Measurements from ENCODE around the gene SEMA7A. TPM values are rescaled to one million over a fixed set of nuclear protein-coding genes. Genes with fewer than 3 reads are reported as not detected.

Gene SEMA7A
- total RNA-seq, 1 experiment from 2014 or later = 0.45 TPM

DNA sequence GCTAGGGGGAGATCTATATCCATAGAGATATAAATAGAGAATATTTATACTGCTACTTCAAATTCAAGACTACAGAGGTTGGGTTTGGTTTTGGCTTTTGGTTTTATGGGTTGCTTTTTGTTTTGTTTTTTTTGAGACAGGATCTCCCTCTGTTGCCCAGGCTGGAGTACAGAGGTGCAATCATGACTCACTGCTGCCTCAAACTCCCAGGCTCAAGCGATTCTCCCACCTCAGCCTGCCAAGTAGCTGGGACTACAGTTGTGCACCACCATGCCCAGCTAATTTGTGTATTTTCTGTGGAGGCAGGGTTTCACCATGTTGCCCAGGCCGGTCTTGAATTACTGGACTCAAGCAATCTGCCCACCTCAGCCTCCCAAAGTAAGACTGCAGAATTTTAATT is 31.1 kb upstream of the SEMA7A start:
- no peak overlapping the region for H3K27ac ChIP-seq (ENCODE audit: low read depth, low read length, poor library complexity, severe bottlenecking)
- no TSS peak for BruUV-seq (replicated peaks)
- ChIA-PET CTCF (no interaction called here), POLR2A (ENCODE audit: low non-redundant PET) (no interaction called here)
- intact Hi-C loops (cut with micrococcal nuclease; ENCODE audit: unreplicated experiment) = no loop called here
- no peaks in the 10 kb centered on the region for H3K9me3 ChIP-seq (ENCODE audit: low read depth, low read length, poor library complexity, severe bottlenecking)
- TF ChIP-seq, protein P1, sequence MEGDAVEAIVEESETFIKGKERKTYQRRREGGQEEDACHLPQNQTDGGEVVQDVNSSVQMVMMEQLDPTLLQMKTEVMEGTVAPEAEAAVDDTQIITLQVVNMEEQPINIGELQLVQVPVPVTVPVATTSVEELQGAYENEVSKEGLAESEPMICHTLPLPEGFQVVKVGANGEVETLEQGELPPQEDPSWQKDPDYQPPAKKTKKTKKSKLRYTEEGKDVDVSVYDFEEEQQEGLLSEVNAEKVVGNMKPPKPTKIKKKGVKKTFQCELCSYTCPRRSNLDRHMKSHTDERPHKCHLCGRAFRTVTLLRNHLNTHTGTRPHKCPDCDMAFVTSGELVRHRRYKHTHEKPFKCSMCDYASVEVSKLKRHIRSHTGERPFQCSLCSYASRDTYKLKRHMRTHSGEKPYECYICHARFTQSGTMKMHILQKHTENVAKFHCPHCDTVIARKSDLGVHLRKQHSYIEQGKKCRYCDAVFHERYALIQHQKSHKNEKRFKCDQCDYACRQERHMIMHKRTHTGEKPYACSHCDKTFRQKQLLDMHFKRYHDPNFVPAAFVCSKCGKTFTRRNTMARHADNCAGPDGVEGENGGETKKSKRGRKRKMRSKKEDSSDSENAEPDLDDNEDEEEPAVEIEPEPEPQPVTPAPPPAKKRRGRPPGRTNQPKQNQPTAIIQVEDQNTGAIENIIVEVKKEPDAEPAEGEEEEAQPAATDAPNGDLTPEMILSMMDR (conservative IDR thresholded peaks at IDR 0.05; ENCODE audit: low read depth, low read length) = no peak
- no peak for TF ChIP-seq EZH2 (IDR thresholded peaks at IDR 0.05; ENCODE audit: borderline replicate concordance, low read depth, low read length, poor library complexity, severe bottlenecking)
- no peaks in the 10 kb centered on the region for H3K27me3 ChIP-seq (replicated peaks; ENCODE audit: insufficient read depth, low read depth, low read length, poor library complexity)
- peaks cover 6% of the 10 kb centered on the region for H3K36me3 ChIP-seq (ENCODE audit: insufficient read depth, low read length, poor library complexity, severe bottlenecking)
- DNase-seq (ENCODE audit: low spot score) = no peak
- no peaks in the 10 kb centered on the region for H3K4me1 ChIP-seq (ENCODE audit: insufficient read depth, low read length, poor library complexity, severe bottlenecking)
- no peak overlapping the region for H3K4me3 ChIP-seq (ENCODE audit: low read depth, low read length, poor library complexity, severe bottlenecking)

DNA sequence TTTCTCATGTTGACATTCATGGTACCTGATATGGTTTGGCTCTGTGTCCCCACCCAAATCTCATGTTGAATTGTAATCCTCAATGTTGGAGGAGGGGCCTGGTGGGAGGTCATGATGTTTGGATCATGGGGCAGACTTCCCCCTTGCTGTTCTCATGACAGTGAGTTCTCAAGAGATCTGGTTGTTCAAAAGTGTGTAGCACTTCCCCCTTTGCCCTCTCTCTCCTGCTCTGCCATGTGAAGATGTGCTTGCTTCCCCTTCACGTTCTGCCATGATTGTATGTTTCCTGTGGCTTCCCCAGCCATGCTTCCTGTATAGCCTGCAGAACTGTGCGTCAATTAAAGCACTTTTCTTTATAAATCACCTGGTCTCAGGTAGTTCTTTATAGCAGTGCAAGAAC is 30.5 kb upstream of the SEMA7A start:
- no peak for DNase-seq (ENCODE audit: low spot score)
- TF ChIP-seq EZH2 (IDR thresholded peaks at IDR 0.05; ENCODE audit: borderline replicate concordance, low read depth, low read length, poor library complexity, severe bottlenecking) = no peak
- TF ChIP-seq, protein P1 (conservative IDR thresholded peaks at IDR 0.05; ENCODE audit: low read depth, low read length) = no peak
- ChIA-PET POLR2A (ENCODE audit: low non-redundant PET) (no interaction called here), CTCF (no interaction called here)
- Histone ChIP-seq H3K4me1 (ENCODE audit: insufficient read depth, low read length, poor library complexity, severe bottlenecking) (no peaks in the 10 kb centered on the region), H3K27ac (ENCODE audit: low read depth, low read length, poor library complexity, severe bottlenecking) (no peak overlapping the region), H3K4me3 (ENCODE audit: low read depth, low read length, poor library complexity, severe bottlenecking) (no peak overlapping the region), H3K36me3 (ENCODE audit: insufficient read depth, low read length, poor library complexity, severe bottlenecking) (peaks cover 6% of the 10 kb centered on the region), H3K27me3 (replicated peaks; ENCODE audit: insufficient read depth, low read depth, low read length, poor library complexity) (no peaks in the 10 kb centered on the region), H3K9me3 (ENCODE audit: low read depth, low read length, poor library complexity, severe bottlenecking) (no peaks in the 10 kb centered on the region)
- intact Hi-C loops (cut with micrococcal nuclease; ENCODE audit: unreplicated experiment) = no loop called here
- no TSS peak for BruUV-seq (replicated peaks)

DNA sequence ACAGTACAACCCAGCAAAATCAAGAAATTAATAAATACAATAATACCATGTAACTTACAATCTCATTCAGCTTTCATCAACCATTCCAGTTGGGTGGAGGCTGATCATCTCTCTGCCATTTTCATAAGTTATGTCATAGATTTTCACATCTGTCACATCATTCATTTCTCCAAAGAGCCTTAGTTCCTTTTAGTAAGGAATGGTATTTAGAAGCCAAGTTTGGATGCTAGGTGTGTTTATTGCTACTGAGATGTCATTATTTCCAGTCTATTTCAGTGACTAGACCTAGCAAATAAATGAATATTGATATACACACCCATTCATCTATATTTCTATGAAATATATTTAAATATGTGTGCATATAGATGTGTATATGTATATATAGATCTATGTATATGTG is 29.9 kb upstream of the SEMA7A start:
- BruUV-seq (replicated peaks) = no TSS peak
- Histone ChIP-seq H3K27me3 (replicated peaks; ENCODE audit: insufficient read depth, low read depth, low read length, poor library complexity) (no peaks in the 10 kb centered on the region), H3K36me3 (ENCODE audit: insufficient read depth, low read length, poor library complexity, severe bottlenecking) (peaks cover 6% of the 10 kb centered on the region), H3K4me1 (ENCODE audit: insufficient read depth, low read length, poor library complexity, severe bottlenecking) (no peaks in the 10 kb centered on the region), H3K9me3 (ENCODE audit: low read depth, low read length, poor library complexity, severe bottlenecking) (no peaks in the 10 kb centered on the region), H3K4me3 (ENCODE audit: low read depth, low read length, poor library complexity, severe bottlenecking) (no peak overlapping the region), H3K27ac (ENCODE audit: low read depth, low read length, poor library complexity, severe bottlenecking) (no peak overlapping the region)
- DNase-seq (ENCODE audit: low spot score) = no peak
- ChIA-PET POLR2A (ENCODE audit: low non-redundant PET) (no interaction called here), CTCF (no interaction called here)
- intact Hi-C loops (cut with micrococcal nuclease; ENCODE audit: unreplicated experiment) = no loop called here
- TF ChIP-seq EZH2 (IDR thresholded peaks at IDR 0.05; ENCODE audit: borderline replicate concordance, low read depth, low read length, poor library complexity, severe bottlenecking) = no peak
- TF ChIP-seq, protein P1 (conservative IDR thresholded peaks at IDR 0.05; ENCODE audit: low read depth, low read length) = no peak

Data from A673 (cell line).